Lower leg skin (tissue), 4 donors: ENCODE measurements around the gene RNLS. TPM values are rescaled to one million over a fixed set of nuclear protein-coding genes. Genes with fewer than 3 reads are reported as not detected.

Experiments
- DNase-seq, 2 donors: peaks; one replicate each; pipeline ENCODE4 v3.0.0-alpha.2; 2019; ENCODE audit warnings: low spot score in 2 of 2
- H3K4me3 ChIP-seq: fragments of 200-600 bp; sonication (generic); 2 replicates; pipeline ENCODE4 v1.5.1; 2017; ENCODE audit warnings: mild to moderate bottlenecking, low read depth; ENCODE audit not compliant: poor library complexity, severe bottlenecking
- POLR2A ChIP-seq, 2 donors: fragments of 450-650 bp; IDR thresholded peaks; one replicate each; pipeline ENCODE4 v1.6.1; 2016 to 2017; ENCODE audit warnings: antibody characterized with exemption in 2 of 2, mild to moderate bottlenecking in 1 of 2, moderate library complexity in 1 of 2
- WGBS, 2 donors: methylation state at CpG; one replicate each; pipeline ENCODE4 v1.1.5; 2018; 5-methylcytosine and 5-hydroxymethylcytosine counted together
- intact Hi-C: fragments of 100-400 bp; cut with DNase I; formaldehyde crosslinking; loops from one replicate; pipeline ENCODE4 v1.15.0; 2023; ENCODE audit warnings: low total_unique reads
- total RNA-seq, 4 donors: library from RNA; depleted of rRNA; stranded (reverse); fragments of >200 nt; gene quantifications; one replicate each; pipeline ENCODE4 v1.1.0, GENCODE V29; 2016
- TF ChIP-seq, protein P1 (sequence below), 3 donors: fragments of 450-650 bp; IDR thresholded peaks; one replicate each; pipeline ENCODE4 v1.5.1; 2016; ENCODE audit warnings: antibody characterized with exemption in 3 of 3, mild to moderate bottlenecking in 3 of 3, moderate library complexity in 2 of 3

Gene RNLS
- total RNA-seq, 4 donors from 2014 or later = 6.8 to 18.3 (median 10.9) TPM

DNA sequence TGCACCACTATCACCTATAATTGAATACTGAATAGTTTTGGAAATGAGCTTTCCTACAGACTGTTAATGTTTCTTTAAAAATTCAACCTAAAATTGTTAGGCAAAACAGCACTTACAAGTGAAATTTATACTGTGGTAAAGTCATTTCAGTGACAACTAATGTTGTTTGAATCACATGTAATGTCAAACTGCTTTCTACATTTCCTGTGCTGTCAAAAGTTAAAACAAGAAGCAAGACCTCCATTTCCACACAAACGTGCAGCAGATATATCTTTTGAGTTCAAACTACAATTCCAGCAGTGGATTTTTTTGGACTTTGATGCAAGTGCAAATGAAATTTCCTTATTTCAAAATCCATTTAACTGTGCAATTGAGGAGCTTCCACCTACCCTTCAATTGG is 199.8 kb downstream of the RNLS start:
- intact Hi-C loops = loop anchor here (10.0 kb wide), 2 partner anchors 268 to 518 kb away; partner anchors contain the start of genes KLLN and PTEN
- no peak for TF ChIP-seq POLR2A (IDR thresholded peaks at IDR 0.05)
- TF ChIP-seq, protein P1, sequence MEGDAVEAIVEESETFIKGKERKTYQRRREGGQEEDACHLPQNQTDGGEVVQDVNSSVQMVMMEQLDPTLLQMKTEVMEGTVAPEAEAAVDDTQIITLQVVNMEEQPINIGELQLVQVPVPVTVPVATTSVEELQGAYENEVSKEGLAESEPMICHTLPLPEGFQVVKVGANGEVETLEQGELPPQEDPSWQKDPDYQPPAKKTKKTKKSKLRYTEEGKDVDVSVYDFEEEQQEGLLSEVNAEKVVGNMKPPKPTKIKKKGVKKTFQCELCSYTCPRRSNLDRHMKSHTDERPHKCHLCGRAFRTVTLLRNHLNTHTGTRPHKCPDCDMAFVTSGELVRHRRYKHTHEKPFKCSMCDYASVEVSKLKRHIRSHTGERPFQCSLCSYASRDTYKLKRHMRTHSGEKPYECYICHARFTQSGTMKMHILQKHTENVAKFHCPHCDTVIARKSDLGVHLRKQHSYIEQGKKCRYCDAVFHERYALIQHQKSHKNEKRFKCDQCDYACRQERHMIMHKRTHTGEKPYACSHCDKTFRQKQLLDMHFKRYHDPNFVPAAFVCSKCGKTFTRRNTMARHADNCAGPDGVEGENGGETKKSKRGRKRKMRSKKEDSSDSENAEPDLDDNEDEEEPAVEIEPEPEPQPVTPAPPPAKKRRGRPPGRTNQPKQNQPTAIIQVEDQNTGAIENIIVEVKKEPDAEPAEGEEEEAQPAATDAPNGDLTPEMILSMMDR (IDR thresholded peaks at IDR 0.05) = no peak
- 66 to 79% methylated on average over 1 of the region's 1 CpG for WGBS, 2 donors
- no peak overlapping the region for H3K4me3 ChIP-seq
- no peak for DNase-seq

DNA sequence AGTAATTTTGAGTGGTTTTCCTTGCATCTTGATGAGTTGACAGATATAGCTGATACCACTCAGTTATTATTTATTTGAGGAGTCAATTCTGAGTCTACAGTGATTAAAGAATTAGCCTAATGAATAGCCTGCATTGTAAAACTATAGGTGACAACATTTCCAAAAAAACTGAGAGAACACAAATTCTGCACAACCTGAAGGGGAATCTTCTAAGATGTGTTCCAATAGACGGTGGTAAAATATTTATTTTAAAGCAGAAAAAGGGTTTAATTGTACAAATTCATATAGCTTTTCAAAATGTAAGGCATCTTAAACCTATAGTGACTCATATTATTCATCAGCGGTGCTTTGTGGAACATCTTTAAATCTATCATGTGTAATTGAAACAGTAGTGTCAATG is 200.4 kb downstream of the RNLS start:
- H3K4me3 ChIP-seq = no peak overlapping the region
- no peak for DNase-seq
- TF ChIP-seq POLR2A (IDR thresholded peaks at IDR 0.05) = no peak
- TF ChIP-seq, protein P1 (IDR thresholded peaks at IDR 0.05) = no peak
- intact Hi-C loops = loop anchor here (10.0 kb wide), 2 partner anchors 268 to 518 kb away; partner anchors contain the start of genes KLLN and PTEN
- 91% methylated on average over 2 of the region's 2 CpGs for WGBS, 2 donors

DNA sequence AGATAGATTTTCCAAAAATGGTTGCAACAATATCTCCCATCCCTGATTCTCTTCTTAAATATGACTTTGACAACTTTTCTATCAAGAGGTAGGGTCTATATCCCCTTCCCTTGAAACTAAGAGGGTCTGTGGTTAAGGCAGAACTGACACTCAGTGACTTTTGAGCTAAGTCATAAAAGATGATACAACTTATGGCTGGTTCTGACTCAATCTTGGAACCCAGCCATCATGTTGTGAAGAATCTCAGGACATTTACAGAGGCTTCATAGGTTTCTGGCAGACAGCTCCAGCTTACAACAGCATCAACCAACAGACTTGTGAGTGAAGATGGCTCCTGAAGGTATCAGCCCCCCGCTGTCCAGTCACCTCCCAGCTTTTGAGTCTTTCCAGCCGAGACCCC is 203.5 kb downstream of the RNLS start:
- TF ChIP-seq, protein P1 (IDR thresholded peaks at IDR 0.05) = no peak
- no peak for TF ChIP-seq POLR2A (IDR thresholded peaks at IDR 0.05)
- intact Hi-C loops = no loop called here
- DNase-seq = no peak
- H3K4me3 ChIP-seq = no peak overlapping the region
- 79% methylated on average over 2 of the region's 2 CpGs for WGBS, 2 donors

DNA sequence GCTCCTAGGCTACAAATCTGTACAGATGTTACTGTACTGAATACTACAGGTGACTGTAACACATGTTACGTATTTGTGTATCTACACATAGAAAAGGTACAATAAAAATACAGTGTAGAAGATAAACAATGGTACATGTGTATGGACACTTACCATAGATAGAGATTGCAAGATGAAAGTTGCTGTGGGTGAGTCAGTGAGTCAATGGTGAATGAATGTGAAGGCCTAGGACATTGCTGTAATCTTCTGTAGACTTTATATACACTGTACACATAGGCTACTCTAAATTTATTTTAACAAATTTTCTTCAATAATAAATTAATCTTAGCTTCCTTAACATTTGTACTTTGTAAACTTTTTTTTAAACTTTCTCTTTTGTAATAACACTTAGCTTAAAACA is 205.6 kb downstream of the RNLS start:
- 92 to 96% methylated on average over 1 of the region's 1 CpG for WGBS, 2 donors
- H3K4me3 ChIP-seq = no peak overlapping the region
- intact Hi-C loops = no loop called here
- TF ChIP-seq POLR2A (IDR thresholded peaks at IDR 0.05) = no peak
- TF ChIP-seq, protein P1 (IDR thresholded peaks at IDR 0.05) = no peak
- no peak for DNase-seq

DNA sequence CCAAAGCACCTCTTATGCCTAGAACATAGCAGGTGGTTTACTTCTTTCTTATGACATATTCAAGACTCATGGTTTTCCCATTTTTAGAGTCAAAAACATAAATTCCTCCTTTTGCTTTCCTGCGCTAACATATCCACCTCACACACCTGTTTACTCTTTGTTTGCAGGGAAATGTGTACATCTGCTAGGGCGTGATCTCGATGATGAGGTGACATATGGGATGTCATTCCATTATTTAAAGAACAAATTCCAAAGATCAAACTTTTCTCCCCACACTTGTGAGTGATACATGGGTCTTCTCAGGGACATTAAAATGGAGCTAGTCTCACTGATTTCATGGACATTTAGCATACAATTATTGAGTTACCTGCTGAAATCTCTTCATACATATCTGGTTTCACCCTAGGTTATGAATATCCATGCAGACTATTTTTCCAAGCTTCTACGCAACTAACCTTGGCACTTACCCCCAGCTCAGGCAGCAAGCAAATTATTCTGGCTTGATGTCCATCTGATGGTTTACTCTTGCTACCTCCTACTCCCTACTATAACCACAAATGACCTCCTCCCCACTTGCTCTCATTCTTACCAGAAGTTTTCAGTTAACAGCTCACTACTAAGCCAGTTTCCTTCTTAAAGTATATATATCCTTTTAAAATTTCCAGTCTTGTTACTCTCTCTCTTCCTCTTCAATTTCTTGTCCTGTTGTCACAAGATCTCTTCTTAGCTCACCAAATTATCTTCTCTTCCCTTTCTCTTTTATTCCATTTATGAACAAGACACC is 208.5 kb downstream of the RNLS start:
- 94 to 99% methylated on average over 4 of the region's 4 CpGs for WGBS, 2 donors
- intact Hi-C loops = no loop called here
- H3K4me3 ChIP-seq = no peak overlapping the region
- no peak for DNase-seq
- TF ChIP-seq, protein P1 (IDR thresholded peaks at IDR 0.05) = no peak
- no peak for TF ChIP-seq POLR2A (IDR thresholded peaks at IDR 0.05)
